Naive thymus-derived CD4-positive, alpha-beta T cell (primary cell): ENCODE data around the gene FARP2. TPM values are rescaled to one million over a fixed set of nuclear protein-coding genes. Genes with fewer than 3 reads are reported as not detected.

Experiments
- ATAC-seq: fragments of 150-1000 bp; cut with Tn5 transposase; 2 replicates; pipeline ENCODE4 v1.10.0; 2021; ENCODE audit warnings: mild to moderate bottlenecking, moderate library complexity
- CTCF ChIA-PET: fragments of 350-600 bp; sonication (Branson Sonifier 250); formaldehyde crosslinking; loops from one replicate; lab custom pipeline; 2021; ENCODE audit warnings: antibody characterized with exemption; lab: Charles Lee
- POLR2A ChIA-PET: fragments of 350-600 bp; sonication (Branson Sonifier 250); formaldehyde crosslinking; loops from one replicate; lab custom pipeline; 2021; ENCODE audit warnings: antibody characterized with exemption, inconsistent platforms; lab: Charles Lee
- DNase-seq, 9 donors: peaks; one replicate each; pipeline versions ENCODE4 v3.0.0 to v3.0.0-alpha.2; 2020 to 2022; ENCODE audit warnings: mixed read lengths in 1 of 9
- H3K27ac ChIP-seq: one replicate; pipeline ENCODE4 v1.7.0; 2013; ENCODE audit warnings: mild to moderate bottlenecking, low read depth, low read length, moderate library complexity
- H3K27me3 ChIP-seq, 2 donors: one replicate each; pipeline ENCODE4 v1.7.0; 2013; ENCODE audit warnings: low read length in 2 of 2, mild to moderate bottlenecking in 2 of 2, moderate library complexity in 2 of 2; ENCODE audit not compliant: control insufficient read depth in 2 of 2, insufficient read depth in 2 of 2
- H3K36me3 ChIP-seq, 3 experiments: 1 replicate in 2 of 3; 2 replicates in 1 of 3; pipeline ENCODE4 v1.7.0; 2013; ENCODE audit warnings: low read length in 3 of 3, mild to moderate bottlenecking in 3 of 3, moderate library complexity in 1 of 3; ENCODE audit not compliant: insufficient read depth in 3 of 3, control insufficient read depth in 2 of 3
- H3K4me1 ChIP-seq, 2 donors: one replicate each; pipeline ENCODE4 v1.7.0; 2013; ENCODE audit warnings: low read length in 2 of 2, mild to moderate bottlenecking in 2 of 2, moderate library complexity in 1 of 2; ENCODE audit not compliant: control insufficient read depth in 2 of 2, insufficient read depth in 2 of 2
- H3K4me3 ChIP-seq: 2 replicates; pipeline ENCODE4 v1.7.0; 2013; ENCODE audit warnings: mild to moderate bottlenecking, low read length
- H3K9me3 ChIP-seq, 3 experiments: 1 replicate in 2 of 3; 2 replicates in 1 of 3; pipeline ENCODE4 v1.7.0; 2013; ENCODE audit warnings: low read length in 3 of 3; ENCODE audit not compliant: control insufficient read depth in 2 of 3
- H3K27ac Mint-ChIP-seq, 9 donors: one replicate each; pipeline ENCODE4 v1.8.0; 2020 to 2022; ENCODE audit warnings: mixed read lengths in 9 of 9, mild to moderate bottlenecking in 8 of 9, moderate library complexity in 5 of 9, inconsistent platforms in 2 of 9
- H3K27me3 Mint-ChIP-seq, 5 donors: one replicate each; pipeline ENCODE4 v1.8.0; 2021 to 2022; ENCODE audit warnings: mixed read lengths in 5 of 5, mild to moderate bottlenecking in 1 of 5
- H3K36me3 Mint-ChIP-seq, 5 donors: one replicate each; pipeline ENCODE4 v1.8.0; 2020 to 2022; ENCODE audit warnings: mixed read lengths in 5 of 5, mild to moderate bottlenecking in 3 of 5, inconsistent platforms in 1 of 5
- H3K4me1 Mint-ChIP-seq, 7 donors: one replicate each; pipeline ENCODE4 v1.8.0; 2020 to 2022; ENCODE audit warnings: mixed read lengths in 7 of 7, mild to moderate bottlenecking in 3 of 7, inconsistent platforms in 1 of 7
- H3K4me3 Mint-ChIP-seq, 10 donors: one replicate each; pipeline ENCODE4 v1.8.0; 2020 to 2022; ENCODE audit warnings: mild to moderate bottlenecking in 10 of 10, mixed read lengths in 10 of 10, moderate library complexity in 6 of 10, inconsistent platforms in 2 of 10
- H3K9me3 Mint-ChIP-seq, 11 donors: one replicate each; pipeline ENCODE4 v1.8.0; 2020 to 2022; ENCODE audit warnings: mixed read lengths in 11 of 11, mild to moderate bottlenecking in 4 of 11, inconsistent platforms in 1 of 11, moderate library complexity in 1 of 11
- intact Hi-C, 2 donors: fragments of 100-400 bp; cut with micrococcal nuclease; formaldehyde crosslinking; loops; one replicate each; pipeline ENCODE4 v1.15.1; 2023
- polyA plus RNA-seq, 2 donors: library from polyadenylated mRNA; unstranded; fragments of 300-500 nt; fragmentation: Illumina TruSeq; gene quantifications; one replicate each; pipeline ENCODE4 v1.2.3, GENCODE V29; 2021
- total RNA-seq, 6 experiments: library from RNA in 5 of 6; stranded (reverse) in 5 of 6; gene quantifications; 1 replicate in 5 of 6; 2 replicates in 1 of 6; pipeline ENCODE4 v1.2.3 and lab custom pipeline; 2021 to 2026

The FARP2 gene
- total and polyA plus RNA-seq, 7 experiments from 2014 or later: 6.2 to 31.0 (median 19.5) TPM

GRCh38 chr2:241469746-241470145 is 113.7 kb downstream of the FARP2 start:
- Mint-ChIP-seq H3K36me3 (peaks cover 0 to 17% (median 0%) of the 10 kb centered on the region in 5 donors), H3K4me1 (peaks cover 0 to 6% (median 2%) of the 10 kb centered on the region in 7 donors), H3K27me3 (peaks cover 12 to 32% (median 19%) of the 10 kb centered on the region in 5 donors), H3K9me3 (no peaks in the 10 kb centered on the region), H3K4me3 (no peak overlapping the region), H3K27ac (no peak overlapping the region)
- H3K36me3 ChIP-seq: no peaks in the 10 kb centered on the region
- no peak overlapping the region for H3K27ac ChIP-seq
- intact Hi-C loops: no loop called here
- ChIA-PET POLR2A (no interaction called here), CTCF (no interaction called here)
- no peak for DNase-seq
- H3K27me3 ChIP-seq: no peaks in the 10 kb centered on the region
- no peaks in the 10 kb centered on the region for H3K4me1 ChIP-seq
- no peak for ATAC-seq
- no peaks in the 10 kb centered on the region for H3K9me3 ChIP-seq
- no peak overlapping the region for H3K4me3 ChIP-seq

- Histone ChIP-seq H3K4me1 (no peaks in the 10 kb centered on the region), H3K9me3 (no peaks in the 10 kb centered on the region), H3K36me3 (no peaks in the 10 kb centered on the region), H3K27me3 (no peaks in the 10 kb centered on the region), H3K27ac (no peak overlapping the region), H3K4me3 (no peak overlapping the region)
- ChIA-PET CTCF (no interaction called here), POLR2A (no interaction called here)
- ATAC-seq (no peak), DNase-seq (no peak)
- Mint-ChIP-seq H3K9me3 (no peaks in the 10 kb centered on the region), H3K4me3 (no peak overlapping the region), H3K36me3 (peaks cover 0 to 22% (median 8%) of the 10 kb centered on the region in 5 donors), H3K4me1 (peaks cover 0 to 6% (median 2%) of the 10 kb centered on the region in 7 donors), H3K27me3 (peaks cover 13 to 26% (median 19%) of the 10 kb centered on the region in 5 donors), H3K27ac (no peak overlapping the region)
- intact Hi-C loops: no loop called here
These were observed 117.3 kb downstream of the FARP2 start for GRCh38 chr2:241473399-241473798.

- H3K4me3 ChIP-seq: no peak overlapping the region
- ATAC-seq (no peak), DNase-seq (no peak)
- no peaks in the 10 kb centered on the region for H3K4me1 ChIP-seq
- intact Hi-C loops: no loop called here
- no peak overlapping the region for H3K27ac ChIP-seq
- Mint-ChIP-seq H3K27me3 (peaks cover 13 to 26% (median 19%) of the 10 kb centered on the region in 5 donors), H3K4me1 (peaks cover 0 to 6% (median under 1%) of the 10 kb centered on the region in 7 donors), H3K9me3 (no peaks in the 10 kb centered on the region), H3K36me3 (peaks cover 0 to 28% (median 14%) of the 10 kb centered on the region in 5 donors), H3K4me3 (no peak overlapping the region), H3K27ac (no peak overlapping the region)
- CTCF ChIA-PET: no interaction called here
- H3K36me3 ChIP-seq: no peaks in the 10 kb centered on the region
- POLR2A ChIA-PET: no interaction called here
- H3K27me3 ChIP-seq: no peaks in the 10 kb centered on the region
- H3K9me3 ChIP-seq: no peaks in the 10 kb centered on the region
These were observed 119.2 kb downstream of the FARP2 start for GRCh38 chr2:241475267-241475666.

- DNase-seq (no peak), ATAC-seq (no peak)
- H3K27ac Mint-ChIP-seq: no peak overlapping the region
- CTCF ChIA-PET: no interaction called here
- intact Hi-C loops: no loop called here
- H3K4me3 ChIP-seq: no peak overlapping the region
- no peaks in the 10 kb centered on the region for H3K36me3 ChIP-seq
- H3K9me3 ChIP-seq: no peaks in the 10 kb centered on the region
- H3K27me3 Mint-ChIP-seq: peaks cover under 1 to 7% (median 1%) of the 10 kb centered on the region in 5 donors
- no peaks in the 10 kb centered on the region for H3K4me1 ChIP-seq
- no peaks in the 10 kb centered on the region for H3K4me1 Mint-ChIP-seq
- H3K4me3 Mint-ChIP-seq: no peak overlapping the region
- H3K9me3 Mint-ChIP-seq: no peaks in the 10 kb centered on the region
- no peak overlapping the region for H3K27ac ChIP-seq
- peaks cover 0 to 18% (median 13%) of the 10 kb centered on the region in 5 donors for H3K36me3 Mint-ChIP-seq
- no peaks in the 10 kb centered on the region for H3K27me3 ChIP-seq
- POLR2A ChIA-PET: no interaction called here
These were observed 122.1 kb downstream of the FARP2 start for GRCh38 chr2:241478166-241478565.

- Histone ChIP-seq H3K9me3 (no peaks in the 10 kb centered on the region), H3K27me3 (no peaks in the 10 kb centered on the region), H3K4me3 (no peak overlapping the region), H3K27ac (no peak overlapping the region), H3K36me3 (no peaks in the 10 kb centered on the region), H3K4me1 (no peaks in the 10 kb centered on the region)
- H3K4me3 Mint-ChIP-seq: no peak overlapping the region
- H3K36me3 Mint-ChIP-seq: peaks cover 0 to 18% (median 13%) of the 10 kb centered on the region in 5 donors
- no peak overlapping the region for H3K27ac Mint-ChIP-seq
- POLR2A ChIA-PET: no interaction called here
- peaks cover 0 to 3% (median 0%) of the 10 kb centered on the region in 5 donors for H3K27me3 Mint-ChIP-seq
- intact Hi-C loops: no loop called here
- DNase-seq (no peak), ATAC-seq (no peak)
- H3K4me1 Mint-ChIP-seq: no peaks in the 10 kb centered on the region
- CTCF ChIA-PET: no interaction called here
- no peaks in the 10 kb centered on the region for H3K9me3 Mint-ChIP-seq
These were observed 123.2 kb downstream of the FARP2 start for GRCh38 chr2:241479026-241479898.

GRCh38 chr2:241481687-241482086 is 125.6 kb downstream of the FARP2 start:
- H3K4me3 ChIP-seq: no peak overlapping the region
- peaks cover 0 to 2% (median 0%) of the 10 kb centered on the region in 7 donors for H3K4me1 Mint-ChIP-seq
- CTCF ChIA-PET: no interaction called here
- H3K27ac ChIP-seq: no peak overlapping the region
- H3K4me3 Mint-ChIP-seq: no peak overlapping the region
- H3K27me3 ChIP-seq: no peaks in the 10 kb centered on the region
- DNase-seq (no peak), ATAC-seq (no peak)
- H3K36me3 Mint-ChIP-seq: peaks cover 0 to 20% (median 13%) of the 10 kb centered on the region in 5 donors
- H3K4me1 ChIP-seq: no peaks in the 10 kb centered on the region
- no peaks in the 10 kb centered on the region for H3K9me3 Mint-ChIP-seq
- H3K27ac Mint-ChIP-seq: no peak overlapping the region
- POLR2A ChIA-PET: no interaction called here
- H3K36me3 ChIP-seq: no peaks in the 10 kb centered on the region
- H3K27me3 Mint-ChIP-seq: peaks cover 0 to 3% (median 0%) of the 10 kb centered on the region in 5 donors
- H3K9me3 ChIP-seq: no peaks in the 10 kb centered on the region
- intact Hi-C loops: no loop called here
